K562 (cell line): ENCODE data around the gene DLST. TPM values are rescaled to one million over a fixed set of nuclear protein-coding genes. Genes with fewer than 3 reads are reported as not detected.

Source experiments
- ATAC-seq: fragments of 200-7000 bp; cut with Tn5 transposase; 3 replicates; pipeline ENCODE4 v1.9.1; 2020; ENCODE audit warnings: moderate library complexity
- BruUV-seq: library from RNA; stranded (reverse); fragments of 400-500 nt; replicated peaks from 2 replicates; lab custom pipeline; 2021; lab: Mats Ljungman, UMichigan
- CTCF ChIA-PET: fragments of 300-600 bp; formaldehyde crosslinking; extraction: SDS; loops from one replicate; lab custom pipeline; 2021; ENCODE audit warnings: low intra/inter-chr PET ratio; lab: Yijun Ruan, JAX
- POLR2A ChIA-PET: fragments of 300-600, 350-650 bp; sonication (Branson Sonifier 250); formaldehyde crosslinking; extraction: SDS; loops from one replicate; lab custom pipeline; 2021; ENCODE audit warnings: antibody characterized with exemption, inconsistent platforms; lab: Yijun Ruan, JAX
- DNase-seq, 4 experiments: peaks; one replicate each; pipeline versions ENCODE4 v3.0.0 to v3.0.0-alpha.2; 2011 to 2018; ENCODE audit warnings: low spot score in 3 of 4, mixed read lengths in 3 of 4; ENCODE audit errors: extremely low read depth in 1 of 4
- FAIRE-seq: peaks from 2 replicates; lab custom pipeline; 2011; peaks lifted over from hg19 to GRCh38; lab: Jason Lieb, UNC
- H2AFZ ChIP-seq: 2 replicates; pipeline ENCODE4 v1.6.0; 2011; ENCODE audit warnings: low read depth, low read length, control low read depth, inconsistent platforms
- H3K27ac ChIP-seq: fragments of 200-600 bp; 3 replicates; pipeline ENCODE4 v1.8.0; 2011; ENCODE audit warnings: low read depth, mild to moderate bottlenecking, control low read depth, inconsistent platforms, low read length, moderate library complexity, mixed read lengths; ENCODE audit errors: extremely low read depth
- H3K27me3 ChIP-seq, 2 experiments: fragments of 300-600 bp in 1 of 2; 2 replicates in 1 of 2; 3 replicates in 1 of 2; pipeline versions ENCODE4 v1.6.0 to v1.8.0; 2011; ENCODE audit warnings: inconsistent platforms in 2 of 2, low read length in 2 of 2, mild to moderate bottlenecking in 1 of 2, mixed read lengths in 1 of 2, moderate library complexity in 1 of 2; ENCODE audit not compliant: control insufficient read depth in 2 of 2, insufficient read depth in 2 of 2
- H3K36me3 ChIP-seq: fragments of 300-600 bp; 3 replicates; pipeline ENCODE4 v1.8.0; 2011; ENCODE audit warnings: mild to moderate bottlenecking, low read length, inconsistent platforms; ENCODE audit not compliant: control insufficient read depth, insufficient read depth
- H3K4me1 ChIP-seq, 2 experiments: fragments of 200-600 bp in 1 of 2; replicated peaks in 1 of 2; 2 replicates in 1 of 2; 3 replicates in 1 of 2; pipeline versions ENCODE4 v1.5.1 to v1.8.0; 2011; ENCODE audit warnings: inconsistent platforms in 2 of 2, low read length in 2 of 2, mild to moderate bottlenecking in 1 of 2, mixed read lengths in 1 of 2, moderate library complexity in 1 of 2; ENCODE audit not compliant: control insufficient read depth in 2 of 2, insufficient read depth in 2 of 2
- H3K4me2 ChIP-seq: 2 replicates; pipeline ENCODE4 v1.6.1; 2011; ENCODE audit warnings: low read length, control low read depth, inconsistent platforms, mixed read lengths; ENCODE audit not compliant: insufficient read depth
- H3K4me3 ChIP-seq: fragments of 200-600 bp; sonication (generic), shearing (Covaris generic); 2 replicates; pipeline ENCODE4 v1.5.1; 2016; ENCODE audit warnings: control low read depth, inconsistent platforms
- H3K79me2 ChIP-seq: fragments of 200-600 bp; 3 replicates; pipeline ENCODE4 v1.8.0; 2011; ENCODE audit warnings: low read length, inconsistent platforms; ENCODE audit not compliant: control insufficient read depth, insufficient read depth
- H3K9ac ChIP-seq, 2 experiments: 2 replicates each; pipeline versions ENCODE4 v1.6.0 to v1.6.1; 2011; ENCODE audit warnings: low read depth in 2 of 2, low read length in 2 of 2, control low read depth in 1 of 2, inconsistent platforms in 1 of 2, mild to moderate bottlenecking in 1 of 2, mixed read lengths in 1 of 2; ENCODE audit not compliant: insufficient read depth in 1 of 2
- H3K9me1 ChIP-seq: one replicate; pipeline ENCODE4 v1.6.0; 2011; ENCODE audit warnings: inconsistent platforms, mild to moderate bottlenecking, low read length, moderate library complexity; ENCODE audit not compliant: control insufficient read depth, insufficient read depth
- H3K9me3 ChIP-seq: replicated peaks from 2 replicates; pipeline ENCODE4 v1.5.1; 2011; ENCODE audit warnings: low read depth, low read length, inconsistent platforms; ENCODE audit not compliant: control insufficient read depth, insufficient read depth
- H4K20me1 ChIP-seq: replicated peaks from 2 replicates; pipeline ENCODE4 v1.6.1; 2011; ENCODE audit warnings: low read length, inconsistent platforms, mixed read lengths; ENCODE audit not compliant: control insufficient read depth, insufficient read depth
- DMBX1 ChIP-seq: fragments of 250-450 bp; sonication (Bioruptor Pico); IDR thresholded peaks from 2 replicates; pipeline ENCODE4 v1.8.0; 2022; ENCODE audit warnings: inconsistent platforms, mild to moderate bottlenecking, moderate library complexity, borderline replicate concordance
- PATZ1 ChIP-seq: fragments of 250-450 bp; sonication (Bioruptor Pico); IDR thresholded peaks from 2 replicates; pipeline ENCODE4 v1.5.0; 2020; ENCODE audit warnings: mild to moderate bottlenecking, borderline replicate concordance
- ZNF561 ChIP-seq: fragments of 450-650 bp; formaldehyde crosslinking; conservative IDR thresholded peaks from 2 replicates; pipeline ENCODE4 v1.4.0; 2020; ENCODE audit warnings: mild to moderate bottlenecking, moderate library complexity
- WGBS: fragments of 100-300 bp; shearing (Covaris generic); methylation state at CpG from one replicate; pipeline ENCODE4 v1.1.6; 2016; ENCODE audit warnings: low coverage, mixed read lengths; ENCODE audit not compliant: insufficient coverage; ENCODE audit errors: missing lambda C conversion rate; 5-methylcytosine and 5-hydroxymethylcytosine counted together
- in situ Hi-C: fragments of 300-500 bp; cut with MboI; formaldehyde crosslinking; loops from 4 replicates; pipeline ENCODE4 v1.15.0; 2018; ENCODE audit warnings: inconsistent platforms, mixed read lengths
- intact Hi-C: fragments of 100-400 bp; cut with micrococcal nuclease; formaldehyde crosslinking; loops from 2 replicates; pipeline ENCODE4 v1.14.2; 2022
- polyA plus RNA-seq, 8 experiments: library from polyadenylated mRNA; depleted of rRNA in 4 of 8; stranded (reverse) in 5 of 8; unstranded in 3 of 8; fragments of >200 nt; fragmentation: Nextera tagmentation in 2 of 8; fragmentation: Illumina TruSeq in 1 of 8; extraction: Ambion mirVana in 2 of 8; extraction: Trizol in 1 of 8; gene quantifications; 2 replicates each; pipeline versions ENCODE4 v1.2.1 to v1.2.3, GENCODE V29; 2011 to 2014; ENCODE audit warnings: inconsistent platforms in 1 of 8, missing spikeins in 1 of 8
- total RNA-seq, 7 experiments: library from RNA; depleted of rRNA in 6 of 7; stranded (reverse); fragments of >200 nt in 6 of 7; fragmentation: Illumina TruSeq in 2 of 7; extraction: Trizol in 2 of 7; gene quantifications; 2 replicates each; pipeline versions ENCODE4 v1.2.1 to v1.2.3, GENCODE V29; 2011 to 2021; ENCODE audit warnings: low replicate concordance in 1 of 7

Gene DLST
- total and polyA plus RNA-seq, 9 of the 15 experiments (the other 6 are each of a cell fraction or from before 2014, with no cell fraction given), result 3.0 to 73.7 (median 45.4) TPM

- H3K79me2 ChIP-seq, result no peaks in the 10 kb centered on the region
- WGBS, result 74% methylated on average over 5 of the region's 5 CpGs
- BruUV-seq, result no TSS peak
- H3K4me3 ChIP-seq, result no peak overlapping the region
- intact Hi-C loops, result no loop called here
- ChIA-PET CTCF (interaction anchor here (0.7 kb wide), 1 partner anchor 283 kb away, joined by 4 read pairs; no protein-coding TSS in a partner anchor), POLR2A (no interaction called here)
- no peaks in the 10 kb centered on the region for H3K36me3 ChIP-seq
- H4K20me1 ChIP-seq, result no peaks in the 10 kb centered on the region
- DNase-seq, result no peak
- no peak overlapping the region for H3K9ac ChIP-seq
- no peak for FAIRE-seq
- H3K27me3 ChIP-seq, result no peaks in the 10 kb centered on the region
- in situ Hi-C loops, result loop anchor here (10.0 kb wide), 1 partner anchor 440 kb away; no protein-coding TSS in a partner anchor
- H3K9me3 ChIP-seq, result no peaks in the 10 kb centered on the region
- no peak overlapping the region for H3K27ac ChIP-seq
- H3K4me2 ChIP-seq, result no peak overlapping the region
- no peak for ATAC-seq
- no peaks in the 10 kb centered on the region; a peak in 1 of 5 replicates for H3K4me1 ChIP-seq
- no peak for TF ChIP-seq ZNF561 (CRISPR knock-in tag)
- TF ChIP-seq PATZ1 (CRISPR knock-in tag), result no peak
- TF ChIP-seq DMBX1 (CRISPR knock-in tag), result no peak
- H2AFZ ChIP-seq, result no peak overlapping the region
- no peaks in the 10 kb centered on the region for H3K9me1 ChIP-seq
Observed at GRCh38 chr14:74865156-74865555, 16.6 kb upstream of the DLST start.
